Measurements from ENCODE around the gene CTNNA1. TPM values are rescaled to one million over a fixed set of nuclear protein-coding genes. Genes with fewer than 3 reads are reported as not detected.
"Not testable (repeated sequence)": the region's sequence is repeated elsewhere in the genome, so short reads cannot be mapped to it uniquely, and the experiment has no call there.

Gene CTNNA1
- total RNA-seq, 1 experiment from 2014 or later = 734 TPM

DNA sequence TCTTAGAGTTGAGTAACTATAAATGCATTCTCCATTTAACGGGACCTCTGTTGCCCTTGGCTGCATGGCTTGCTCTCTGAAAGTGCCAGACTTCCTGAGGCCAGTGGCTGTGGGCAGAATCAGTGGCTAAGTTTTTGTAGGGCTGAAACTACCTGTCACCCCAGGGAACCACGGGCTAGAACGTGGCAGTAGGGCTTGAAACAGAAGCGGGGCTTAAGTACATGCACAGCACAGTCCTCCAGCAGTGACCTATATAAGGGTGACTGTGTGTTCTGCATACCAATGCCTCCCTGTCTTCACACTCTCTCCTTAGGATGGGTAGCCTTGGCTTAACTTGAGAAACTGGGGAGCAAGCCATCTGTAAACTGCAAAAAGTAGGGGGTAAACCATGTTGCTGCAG, 165.5 kb downstream of the CTNNA1 start:
- TF ChIP-seq, protein P1, sequence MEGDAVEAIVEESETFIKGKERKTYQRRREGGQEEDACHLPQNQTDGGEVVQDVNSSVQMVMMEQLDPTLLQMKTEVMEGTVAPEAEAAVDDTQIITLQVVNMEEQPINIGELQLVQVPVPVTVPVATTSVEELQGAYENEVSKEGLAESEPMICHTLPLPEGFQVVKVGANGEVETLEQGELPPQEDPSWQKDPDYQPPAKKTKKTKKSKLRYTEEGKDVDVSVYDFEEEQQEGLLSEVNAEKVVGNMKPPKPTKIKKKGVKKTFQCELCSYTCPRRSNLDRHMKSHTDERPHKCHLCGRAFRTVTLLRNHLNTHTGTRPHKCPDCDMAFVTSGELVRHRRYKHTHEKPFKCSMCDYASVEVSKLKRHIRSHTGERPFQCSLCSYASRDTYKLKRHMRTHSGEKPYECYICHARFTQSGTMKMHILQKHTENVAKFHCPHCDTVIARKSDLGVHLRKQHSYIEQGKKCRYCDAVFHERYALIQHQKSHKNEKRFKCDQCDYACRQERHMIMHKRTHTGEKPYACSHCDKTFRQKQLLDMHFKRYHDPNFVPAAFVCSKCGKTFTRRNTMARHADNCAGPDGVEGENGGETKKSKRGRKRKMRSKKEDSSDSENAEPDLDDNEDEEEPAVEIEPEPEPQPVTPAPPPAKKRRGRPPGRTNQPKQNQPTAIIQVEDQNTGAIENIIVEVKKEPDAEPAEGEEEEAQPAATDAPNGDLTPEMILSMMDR (IDR thresholded peaks at IDR 0.05; ENCODE audit: unreplicated experiment) = no peak
- CTCF ChIA-PET = no interaction called here
- Mint-ChIP-seq H3K36me3 (ENCODE audit: insufficient read depth, unreplicated experiment) (peaks cover 60% of the 10 kb centered on the region), H3K9me3 (ENCODE audit: low read depth, unreplicated experiment) (no peaks in the 10 kb centered on the region), H3K4me1 (ENCODE audit: low read depth, unreplicated experiment) (no peaks in the 10 kb centered on the region), H3K4me3 (ENCODE audit: low read depth, unreplicated experiment) (no peak overlapping the region), H3K27ac (ENCODE audit: unreplicated experiment) (no peak overlapping the region), H3K27me3 (ENCODE audit: unreplicated experiment) (no peaks in the 10 kb centered on the region)
- intact Hi-C loops (cut with micrococcal nuclease; ENCODE audit: unreplicated experiment) = loop anchor here (10.0 kb wide), 1 partner anchor 134 kb away; no protein-coding TSS in a partner anchor
- DNase-seq = no peak
- no TSS peak for BruUV-seq (replicated peaks)

DNA sequence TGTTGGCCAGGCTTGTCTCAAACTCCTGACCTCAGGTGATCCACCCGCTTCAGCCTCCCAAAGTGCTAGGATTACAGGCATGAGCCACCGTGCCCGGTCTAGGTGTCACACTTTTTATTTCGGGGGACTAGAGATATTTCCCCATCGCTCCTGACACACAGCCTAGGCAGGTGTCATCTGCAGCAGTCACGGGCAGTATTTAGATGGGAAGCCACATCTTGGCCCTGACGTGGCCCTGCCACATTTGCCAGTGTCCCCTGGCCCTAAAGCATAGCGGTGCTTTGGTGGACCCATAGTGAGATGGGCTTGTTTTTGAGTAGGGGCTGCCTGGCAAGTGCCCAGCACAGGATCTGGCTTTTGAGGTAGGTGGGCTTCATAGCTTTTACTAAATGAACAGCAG, 167.0 kb downstream of the CTNNA1 start:
- intact Hi-C loops (cut with micrococcal nuclease; ENCODE audit: unreplicated experiment) = loop anchor here (10.0 kb wide), 1 partner anchor 215 kb away; no protein-coding TSS in a partner anchor
- H3K27me3 Mint-ChIP-seq (ENCODE audit: unreplicated experiment) = no peaks in the 10 kb centered on the region
- CTCF ChIA-PET = interaction anchor here (0.6 to 0.7 kb wide), 2 partner anchors 146 to 198 kb away, joined by 5 to 7 read pairs; no protein-coding TSS in a partner anchor
- H3K4me3 Mint-ChIP-seq (ENCODE audit: low read depth, unreplicated experiment) = no peak overlapping the region
- no peak for DNase-seq
- no peak overlapping the region for H3K27ac Mint-ChIP-seq (ENCODE audit: unreplicated experiment)
- peaks cover 74% of the 10 kb centered on the region for H3K36me3 Mint-ChIP-seq (ENCODE audit: insufficient read depth, unreplicated experiment)
- TF ChIP-seq, protein P1 (IDR thresholded peaks at IDR 0.05; ENCODE audit: unreplicated experiment) = no peak
- no peaks in the 10 kb centered on the region for H3K4me1 Mint-ChIP-seq (ENCODE audit: low read depth, unreplicated experiment)
- BruUV-seq (replicated peaks) = no TSS peak
- H3K9me3 Mint-ChIP-seq (ENCODE audit: low read depth, unreplicated experiment) = no peaks in the 10 kb centered on the region

DNA sequence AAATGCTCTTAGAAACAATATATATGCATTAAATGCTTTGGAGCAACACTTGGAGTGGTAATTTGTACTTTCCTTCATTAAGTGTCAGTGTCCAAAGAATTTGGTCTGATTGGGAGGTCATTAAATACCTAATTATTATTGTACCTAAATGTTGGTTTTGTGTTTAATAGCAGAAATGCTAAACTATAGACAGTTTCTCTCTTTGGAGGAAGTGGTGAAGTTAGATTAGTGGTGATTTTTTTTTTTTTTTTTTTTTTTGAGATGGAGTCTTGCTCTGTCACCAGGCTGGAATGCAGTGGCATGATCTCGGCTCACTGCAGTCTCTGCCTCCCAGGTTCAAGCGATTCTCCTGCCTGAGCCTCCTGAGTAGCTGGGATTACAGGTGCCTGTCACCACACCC, 168.1 kb downstream of the CTNNA1 start:
- not testable (repeated sequence) for H3K4me1 Mint-ChIP-seq (ENCODE audit: low read depth, unreplicated experiment); H3K27me3 Mint-ChIP-seq (ENCODE audit: unreplicated experiment); BruUV-seq (replicated peaks); H3K4me3 Mint-ChIP-seq (ENCODE audit: low read depth, unreplicated experiment); H3K9me3 Mint-ChIP-seq (ENCODE audit: low read depth, unreplicated experiment); H3K27ac Mint-ChIP-seq (ENCODE audit: unreplicated experiment); DNase-seq
- CTCF ChIA-PET = interaction anchor here (0.7 kb wide), 1 partner anchor 21 kb away, joined by 5 read pairs; no protein-coding TSS in a partner anchor
- intact Hi-C loops (cut with micrococcal nuclease; ENCODE audit: unreplicated experiment) = loop anchor here (10.0 kb wide), 1 partner anchor 213 kb away; no protein-coding TSS in a partner anchor
- H3K36me3 Mint-ChIP-seq (ENCODE audit: insufficient read depth, unreplicated experiment) = peaks cover 74% of the 10 kb centered on the region

DNA sequence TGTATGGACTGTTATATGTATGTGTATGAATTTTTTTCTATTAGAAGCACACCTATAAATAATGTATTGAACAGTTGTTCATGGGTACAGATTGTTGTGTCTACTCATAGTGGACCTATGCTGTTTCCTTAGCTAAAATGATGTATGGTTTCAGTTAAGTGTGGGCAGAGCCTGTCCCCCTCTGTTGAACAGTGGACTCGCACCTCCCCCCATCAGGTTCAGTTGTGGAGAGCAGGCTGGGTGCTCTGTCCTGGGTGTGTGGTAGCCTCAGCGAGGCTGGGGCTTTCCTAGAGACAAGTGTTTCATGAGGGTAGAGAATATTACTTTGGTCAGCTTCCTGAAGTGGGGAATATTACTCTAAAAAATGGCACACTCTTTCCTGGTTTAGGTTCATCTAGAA, 169.3 kb downstream of the CTNNA1 start:
- Mint-ChIP-seq H3K27ac (ENCODE audit: unreplicated experiment) (no peak overlapping the region), H3K36me3 (ENCODE audit: insufficient read depth, unreplicated experiment) (peaks cover 83% of the 10 kb centered on the region), H3K4me1 (ENCODE audit: low read depth, unreplicated experiment) (peaks cover 16% of the 10 kb centered on the region), H3K9me3 (ENCODE audit: low read depth, unreplicated experiment) (no peaks in the 10 kb centered on the region), H3K4me3 (ENCODE audit: low read depth, unreplicated experiment) (no peak overlapping the region), H3K27me3 (ENCODE audit: unreplicated experiment) (no peaks in the 10 kb centered on the region)
- BruUV-seq (replicated peaks) = no TSS peak
- intact Hi-C loops (cut with micrococcal nuclease; ENCODE audit: unreplicated experiment) = loop anchor here (10.0 kb wide), 1 partner anchor 212 kb away; no protein-coding TSS in a partner anchor
- TF ChIP-seq, protein P1 (IDR thresholded peaks at IDR 0.05; ENCODE audit: unreplicated experiment) = no peak
- CTCF ChIA-PET = interaction anchor here (0.6 kb wide), 1 partner anchor 293 kb away, joined by 3 read pairs; no protein-coding TSS in a partner anchor
- no peak for DNase-seq

DNA sequence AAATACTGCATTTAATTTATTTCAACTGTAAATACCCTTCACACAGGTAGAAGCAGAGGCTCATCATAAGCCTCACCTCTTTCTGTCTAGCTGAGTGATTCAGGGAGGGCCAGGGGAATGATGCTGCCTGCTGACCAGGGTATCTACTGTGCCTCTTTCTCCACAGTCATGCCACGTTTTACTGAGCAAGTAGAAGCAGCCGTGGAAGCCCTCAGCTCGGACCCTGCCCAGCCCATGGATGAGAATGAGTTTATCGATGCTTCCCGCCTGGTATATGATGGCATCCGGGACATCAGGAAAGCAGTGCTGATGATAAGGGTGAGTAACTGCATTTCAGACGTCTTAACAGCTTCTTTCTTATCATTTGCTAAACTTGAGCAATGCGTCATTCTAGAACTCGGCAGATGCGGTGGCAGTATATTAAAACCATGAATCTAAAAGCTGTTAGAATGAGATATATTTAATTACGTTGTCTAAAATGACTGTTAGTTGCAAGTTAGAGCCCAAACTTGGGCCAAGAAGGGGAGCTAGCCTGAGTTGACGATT, 171.9 kb downstream of the CTNNA1 start:
- intact Hi-C loops (cut with micrococcal nuclease; ENCODE audit: unreplicated experiment) = loop anchor here (10.0 kb wide), 1 partner anchor 210 kb away; no protein-coding TSS in a partner anchor
- Mint-ChIP-seq H3K4me1 (ENCODE audit: low read depth, unreplicated experiment) (peaks cover 39% of the 10 kb centered on the region), H3K4me3 (ENCODE audit: low read depth, unreplicated experiment) (no peak overlapping the region), H3K27ac (ENCODE audit: unreplicated experiment) (no peak overlapping the region), H3K36me3 (ENCODE audit: insufficient read depth, unreplicated experiment) (peaks cover 83% of the 10 kb centered on the region), H3K27me3 (ENCODE audit: unreplicated experiment) (no peaks in the 10 kb centered on the region), H3K9me3 (ENCODE audit: low read depth, unreplicated experiment) (no peaks in the 10 kb centered on the region)
- TF ChIP-seq, protein P1 (IDR thresholded peaks at IDR 0.05; ENCODE audit: unreplicated experiment) = no peak
- CTCF ChIA-PET = no interaction called here
- no TSS peak for BruUV-seq (replicated peaks)
- DNase-seq = no peak

All from Calu3 (cell line).